Right lung (tissue), 5 donors: ENCODE measurements around the gene TCEAL3. TPM values are rescaled to one million over a fixed set of nuclear protein-coding genes. Genes with fewer than 3 reads are reported as not detected.
"Not testable (repeated sequence)": the region's sequence is repeated elsewhere in the genome, so short reads cannot be mapped to it uniquely, and the experiment has no call there.

Experiments used
- DNase-seq, 2 donors: peaks; one replicate each; pipeline ENCODE4 v3.0.0-alpha.2; 2013
- polyA plus RNA-seq, 5 donors: library from polyadenylated mRNA; unstranded; fragments of 120-200 nt; gene quantifications; one replicate each; pipeline versions ENCODE4 v1.2.1 to v1.2.3, GENCODE V29; 2013; ENCODE audit warnings: inconsistent platforms in 1 of 5, low replicate concordance in 1 of 5; ENCODE audit not compliant: insufficient read length in 5 of 5, insufficient read depth in 1 of 5

The TCEAL3 gene
- polyA plus RNA-seq, 5 donors = 24.7 to 32.3 (median 27.6) TPM

DNA sequence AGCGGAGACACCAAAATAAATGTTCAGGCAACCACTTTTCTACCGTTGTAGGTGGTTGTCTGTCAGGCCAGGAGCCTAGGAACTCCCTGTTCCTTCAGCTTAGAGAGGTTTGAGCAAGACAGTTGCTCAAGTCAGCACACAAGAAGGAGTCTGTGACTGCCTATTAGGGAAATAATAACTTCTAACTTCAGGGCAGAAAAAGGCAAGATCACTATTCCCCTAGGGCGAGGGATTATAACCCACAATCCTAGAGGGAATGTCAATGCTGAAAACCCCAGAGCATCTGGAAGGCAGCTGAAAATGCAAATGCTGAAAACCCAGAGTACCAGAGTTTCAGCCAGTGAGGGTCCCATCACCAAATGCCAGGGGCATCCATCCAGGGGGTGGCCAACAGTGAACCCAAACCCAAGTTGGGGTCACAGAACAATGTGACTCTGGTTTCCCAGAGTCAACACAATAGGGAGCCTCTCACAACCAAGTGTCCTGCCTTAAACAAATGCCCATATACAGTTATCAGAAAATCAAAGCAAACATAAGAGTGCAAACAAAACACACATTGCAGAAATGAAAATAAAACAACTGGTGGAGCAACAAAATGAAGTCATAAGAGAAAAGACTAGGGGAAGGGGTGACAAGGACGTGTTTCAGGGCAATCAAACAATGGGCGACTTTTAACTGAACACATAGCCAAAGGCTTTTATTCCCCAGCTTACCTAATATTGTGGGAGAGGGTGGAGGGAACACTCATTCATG lies 51.1 kb downstream of the TCEAL3 start:
- no peak for DNase-seq

DNA sequence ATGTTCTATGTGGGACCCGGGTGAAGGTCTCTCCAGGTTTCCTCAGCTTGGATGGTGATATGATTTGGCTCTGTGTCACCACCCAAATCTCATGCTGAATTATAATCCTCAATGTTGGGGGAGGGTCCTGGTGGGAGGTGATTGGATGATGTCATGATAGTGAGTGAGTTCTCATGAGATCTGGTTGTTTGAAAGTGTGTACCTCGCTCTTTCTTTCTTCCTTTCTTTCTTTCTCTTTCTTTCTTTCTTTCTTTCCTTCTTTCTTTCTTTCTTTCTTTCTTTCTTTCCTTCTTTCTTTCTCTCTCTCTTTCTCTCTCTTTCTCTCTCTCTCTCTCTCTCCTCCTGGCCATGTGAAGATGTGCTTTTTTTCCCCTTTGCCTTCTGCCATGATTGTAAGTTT lies 51.7 kb downstream of the TCEAL3 start:
- not testable (repeated sequence) for DNase-seq

Other genes with a start within 250 kb of the TCEAL3 start
- gene BEX3, start 231.4 kb upstream of the TCEAL3 start, polyA plus RNA-seq = 100 to 1,000 TPM; 389 to 436 (median 421) TPM
- 1 to 10 TPM; 2.6 to 4.1 (median 3.2) TPM for gene RAB40A, start 88.5 kb upstream of the TCEAL3 start, polyA plus RNA-seq
- 100 to 1,000 TPM; 138 to 177 (median 144) TPM for gene TCEAL4, start 22.4 kb upstream of the TCEAL3 start, polyA plus RNA-seq
- gene TCEAL1, start 21.0 kb downstream of the TCEAL3 start, polyA plus RNA-seq = 10 to 100 TPM; 35.1 to 41.1 (median 36.3) TPM
- 100 to 1,000 TPM; 290 to 350 (median 311) TPM for gene MORF4L2, start 78.7 kb downstream of the TCEAL3 start, polyA plus RNA-seq
- 1 to 10 TPM; 1.0 to 2.0 (median 1.6) TPM for gene TMEM31, start 102.9 kb downstream of the TCEAL3 start, polyA plus RNA-seq
- gene PLP1, start 168.9 kb downstream of the TCEAL3 start, polyA plus RNA-seq = 10 to 100 TPM in 4 of 5 donors, 1 to 10 TPM in 1; 8.3 to 21.7 (median 15.8) TPM
- 1 to 10 TPM; 2.7 to 3.6 (median 3.1) TPM for gene RAB9B, start 224.3 kb downstream of the TCEAL3 start, polyA plus RNA-seq